ENCODE results near the gene DLG5.

Gene DLG5

GRCh38 chr10:77944519-77944918, 18.0 kb upstream of the DLG5 start:
- no peaks in the 10 kb centered on the region for H3K36me3 ChIP-seq (ENCODE audit: control insufficient read depth, insufficient read depth, low read length)
- no peak overlapping the region for H3K4me3 ChIP-seq (ENCODE audit: low read depth, low read length)
- no peak overlapping the region for H3K27ac ChIP-seq (ENCODE audit: low read depth, low read length)
- no peaks in the 10 kb centered on the region for H3K9me3 ChIP-seq (ENCODE audit: control insufficient read depth, insufficient read depth, low read length)
- no peak overlapping the region for H3K9ac ChIP-seq (ENCODE audit: low read depth, low read length)
- H3K27me3 ChIP-seq (ENCODE audit: control insufficient read depth, insufficient read depth, low read length), result no peaks in the 10 kb centered on the region
- peaks cover 21% of the 10 kb centered on the region for H3K4me1 ChIP-seq (ENCODE audit: control insufficient read depth, insufficient read depth, low read length)

DNA sequence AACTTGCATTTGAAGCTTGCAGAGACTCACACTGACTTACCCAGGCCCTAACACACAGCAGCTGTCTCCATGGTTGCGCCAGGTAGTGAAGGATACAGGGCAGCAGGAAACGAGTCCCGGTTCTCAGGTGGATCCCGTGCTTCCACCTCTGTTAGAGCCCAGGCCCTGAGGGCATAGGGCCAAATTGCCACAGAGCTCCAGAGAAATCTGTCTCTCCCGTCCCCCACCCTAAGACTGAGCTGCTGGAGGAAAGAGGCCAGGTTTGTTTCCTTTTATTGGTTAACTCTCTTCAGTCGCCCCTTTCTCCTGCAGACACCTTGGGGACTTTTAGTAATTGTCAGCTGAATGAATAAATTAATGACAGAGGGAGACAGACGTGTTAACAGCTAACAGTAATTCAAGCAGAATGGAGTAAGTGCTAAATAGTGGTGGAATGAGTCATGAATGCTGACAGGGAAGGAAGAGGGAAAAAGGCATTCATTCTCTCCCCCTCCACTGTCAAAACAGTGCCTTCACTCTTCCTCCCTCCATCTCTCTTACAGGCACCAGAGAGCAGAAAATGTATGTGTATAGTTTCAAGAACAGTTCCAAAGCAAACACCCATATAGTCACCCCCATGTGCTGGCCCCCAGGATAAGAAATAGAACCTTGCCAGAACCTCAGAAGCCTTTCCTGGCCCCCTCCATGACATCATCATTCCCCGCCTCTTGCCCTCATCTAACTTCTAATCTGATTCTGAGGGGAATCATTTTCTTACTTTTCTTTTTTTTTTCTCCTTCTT, 16.8 kb upstream of the DLG5 start:
- Histone ChIP-seq H3K9ac (ENCODE audit: low read depth, low read length) (no peak overlapping the region), H3K27ac (ENCODE audit: low read depth, low read length) (peak overlapping the region; percentile 92), H3K27me3 (ENCODE audit: control insufficient read depth, insufficient read depth, low read length) (no peaks in the 10 kb centered on the region), H3K9me3 (ENCODE audit: control insufficient read depth, insufficient read depth, low read length) (no peaks in the 10 kb centered on the region), H3K4me3 (ENCODE audit: low read depth, low read length) (no peak overlapping the region), H3K36me3 (ENCODE audit: control insufficient read depth, insufficient read depth, low read length) (no peaks in the 10 kb centered on the region), H3K4me1 (ENCODE audit: control insufficient read depth, insufficient read depth, low read length) (peaks cover 13% of the 10 kb centered on the region)

GRCh38 chr10:77941790-77942189, 15.2 kb upstream of the DLG5 start:
- H3K4me1 ChIP-seq (ENCODE audit: control insufficient read depth, insufficient read depth, low read length), result peaks cover 13% of the 10 kb centered on the region
- H3K9me3 ChIP-seq (ENCODE audit: control insufficient read depth, insufficient read depth, low read length), result no peaks in the 10 kb centered on the region
- H3K9ac ChIP-seq (ENCODE audit: low read depth, low read length), result no peak overlapping the region
- H3K4me3 ChIP-seq (ENCODE audit: low read depth, low read length), result no peak overlapping the region
- H3K27ac ChIP-seq (ENCODE audit: low read depth, low read length), result no peak overlapping the region
- H3K27me3 ChIP-seq (ENCODE audit: control insufficient read depth, insufficient read depth, low read length), result no peaks in the 10 kb centered on the region
- no peaks in the 10 kb centered on the region for H3K36me3 ChIP-seq (ENCODE audit: control insufficient read depth, insufficient read depth, low read length)

- peaks cover 13% of the 10 kb centered on the region for H3K4me1 ChIP-seq (ENCODE audit: control insufficient read depth, insufficient read depth, low read length)
- H3K36me3 ChIP-seq (ENCODE audit: control insufficient read depth, insufficient read depth, low read length), result no peaks in the 10 kb centered on the region
- no peaks in the 10 kb centered on the region for H3K9me3 ChIP-seq (ENCODE audit: control insufficient read depth, insufficient read depth, low read length)
- no peak overlapping the region for H3K4me3 ChIP-seq (ENCODE audit: low read depth, low read length)
- H3K27me3 ChIP-seq (ENCODE audit: control insufficient read depth, insufficient read depth, low read length), result no peaks in the 10 kb centered on the region
- H3K9ac ChIP-seq (ENCODE audit: low read depth, low read length), result no peak overlapping the region
- no peak overlapping the region for H3K27ac ChIP-seq (ENCODE audit: low read depth, low read length)
Observed at GRCh38 chr10:77940627-77941026, 14.1 kb upstream of the DLG5 start.

DNA sequence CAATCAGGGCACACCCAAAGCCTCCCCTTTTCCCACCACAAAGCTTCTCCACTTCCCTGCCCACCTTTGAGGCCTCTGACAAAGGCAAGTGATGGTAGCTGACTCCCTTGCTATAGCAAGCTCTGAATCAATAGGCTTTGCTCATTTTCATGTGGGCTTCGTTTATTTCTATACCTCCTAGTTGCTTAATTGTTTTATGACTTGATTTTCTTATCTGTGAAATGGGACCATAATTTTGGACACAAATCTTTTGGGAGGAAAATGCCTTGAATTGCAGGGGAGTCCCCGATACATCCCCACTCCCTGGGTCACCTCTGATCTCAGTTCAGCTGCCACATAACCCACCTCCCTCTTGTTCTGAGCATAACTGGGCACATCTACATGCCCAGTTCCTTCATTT, 13.7 kb upstream of the DLG5 start:
- Histone ChIP-seq H3K4me3 (ENCODE audit: low read depth, low read length) (no peak overlapping the region), H3K9ac (ENCODE audit: low read depth, low read length) (no peak overlapping the region), H3K27ac (ENCODE audit: low read depth, low read length) (no peak overlapping the region), H3K36me3 (ENCODE audit: control insufficient read depth, insufficient read depth, low read length) (no peaks in the 10 kb centered on the region), H3K27me3 (ENCODE audit: control insufficient read depth, insufficient read depth, low read length) (no peaks in the 10 kb centered on the region), H3K9me3 (ENCODE audit: control insufficient read depth, insufficient read depth, low read length) (no peaks in the 10 kb centered on the region), H3K4me1 (ENCODE audit: control insufficient read depth, insufficient read depth, low read length) (peaks cover 13% of the 10 kb centered on the region)

DNA sequence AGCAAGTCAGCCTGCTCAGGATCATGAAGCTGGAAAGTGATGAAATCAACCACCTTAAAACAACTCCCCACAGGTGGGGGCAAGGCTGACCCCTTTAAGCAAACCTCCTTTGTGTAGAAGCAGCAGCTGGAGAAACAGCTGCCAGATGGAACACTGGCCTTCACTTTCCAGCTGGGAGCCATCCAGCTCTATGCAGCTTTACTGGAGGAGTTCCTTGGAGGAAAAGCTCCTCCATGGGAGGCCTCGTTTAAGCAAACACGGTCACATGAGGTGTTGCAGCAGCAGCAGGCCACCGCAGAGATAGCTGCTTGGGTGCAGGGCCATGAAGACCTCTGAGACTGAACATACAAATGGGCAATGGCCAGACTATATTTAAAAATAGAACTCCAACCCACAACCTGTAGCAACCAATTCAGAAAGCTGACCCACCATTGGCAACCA, 13.0 kb upstream of the DLG5 start:
- H3K4me1 ChIP-seq (ENCODE audit: control insufficient read depth, insufficient read depth, low read length), result peaks cover 13% of the 10 kb centered on the region
- H3K9ac ChIP-seq (ENCODE audit: low read depth, low read length), result no peak overlapping the region
- H3K9me3 ChIP-seq (ENCODE audit: control insufficient read depth, insufficient read depth, low read length), result no peaks in the 10 kb centered on the region
- no peak overlapping the region for H3K4me3 ChIP-seq (ENCODE audit: low read depth, low read length)
- H3K27me3 ChIP-seq (ENCODE audit: control insufficient read depth, insufficient read depth, low read length), result no peaks in the 10 kb centered on the region
- H3K36me3 ChIP-seq (ENCODE audit: control insufficient read depth, insufficient read depth, low read length), result no peaks in the 10 kb centered on the region
- peak overlapping the region; percentile 39 for H3K27ac ChIP-seq (ENCODE audit: low read depth, low read length)

DNA sequence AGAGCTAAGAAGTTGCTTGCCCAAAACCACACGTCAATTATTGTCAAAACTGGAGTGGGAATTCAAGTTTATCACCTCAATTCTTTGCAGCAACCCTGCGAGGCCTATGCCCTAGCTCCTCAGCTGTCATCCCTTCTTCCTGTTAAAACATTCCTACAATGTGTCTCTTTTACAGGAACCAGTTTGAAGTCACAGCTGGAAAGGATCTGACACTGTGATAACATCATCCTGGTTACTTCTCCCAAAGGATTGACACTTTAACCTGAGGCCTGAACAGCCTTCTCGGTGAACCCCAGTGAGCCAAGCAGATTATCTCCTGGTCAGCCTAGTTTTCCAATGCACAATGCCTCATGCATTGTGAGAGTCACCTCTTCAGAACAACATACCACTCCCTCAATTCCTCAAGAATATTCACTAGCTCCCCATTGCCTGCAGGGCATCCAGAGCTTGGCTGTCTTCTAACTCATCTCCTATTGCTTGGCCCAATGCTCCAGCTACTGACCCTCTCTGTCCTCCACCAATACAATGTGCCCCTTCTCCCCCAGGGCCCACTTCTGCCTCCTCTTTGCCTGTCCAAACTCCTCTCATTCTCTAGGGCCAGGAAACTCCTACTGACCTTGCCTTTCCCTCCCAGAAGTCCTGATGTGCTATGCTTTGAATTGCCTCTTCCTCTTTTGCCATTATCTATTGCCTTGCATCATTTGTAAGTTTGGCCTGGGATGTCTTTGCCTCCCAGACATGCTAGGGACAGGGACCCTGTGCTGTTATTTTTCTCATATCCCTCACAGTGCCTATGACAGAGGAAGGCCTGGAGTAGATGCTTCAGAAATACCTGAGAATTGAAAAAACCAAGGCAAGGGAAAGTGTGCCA, 10.4 kb upstream of the DLG5 start:
- no peak overlapping the region for H3K4me3 ChIP-seq (ENCODE audit: low read depth, low read length)
- H3K4me1 ChIP-seq (ENCODE audit: control insufficient read depth, insufficient read depth, low read length), result peaks cover 7% of the 10 kb centered on the region; the same call in 1 of the 2 replicates
- H3K9me3 ChIP-seq (ENCODE audit: control insufficient read depth, insufficient read depth, low read length), result no peaks in the 10 kb centered on the region
- no peaks in the 10 kb centered on the region for H3K27me3 ChIP-seq (ENCODE audit: control insufficient read depth, insufficient read depth, low read length)
- H3K9ac ChIP-seq (ENCODE audit: low read depth, low read length), result no peak overlapping the region
- H3K36me3 ChIP-seq (ENCODE audit: control insufficient read depth, insufficient read depth, low read length), result no peaks in the 10 kb centered on the region
- H3K27ac ChIP-seq (ENCODE audit: low read depth, low read length), result no peak overlapping the region

DNA sequence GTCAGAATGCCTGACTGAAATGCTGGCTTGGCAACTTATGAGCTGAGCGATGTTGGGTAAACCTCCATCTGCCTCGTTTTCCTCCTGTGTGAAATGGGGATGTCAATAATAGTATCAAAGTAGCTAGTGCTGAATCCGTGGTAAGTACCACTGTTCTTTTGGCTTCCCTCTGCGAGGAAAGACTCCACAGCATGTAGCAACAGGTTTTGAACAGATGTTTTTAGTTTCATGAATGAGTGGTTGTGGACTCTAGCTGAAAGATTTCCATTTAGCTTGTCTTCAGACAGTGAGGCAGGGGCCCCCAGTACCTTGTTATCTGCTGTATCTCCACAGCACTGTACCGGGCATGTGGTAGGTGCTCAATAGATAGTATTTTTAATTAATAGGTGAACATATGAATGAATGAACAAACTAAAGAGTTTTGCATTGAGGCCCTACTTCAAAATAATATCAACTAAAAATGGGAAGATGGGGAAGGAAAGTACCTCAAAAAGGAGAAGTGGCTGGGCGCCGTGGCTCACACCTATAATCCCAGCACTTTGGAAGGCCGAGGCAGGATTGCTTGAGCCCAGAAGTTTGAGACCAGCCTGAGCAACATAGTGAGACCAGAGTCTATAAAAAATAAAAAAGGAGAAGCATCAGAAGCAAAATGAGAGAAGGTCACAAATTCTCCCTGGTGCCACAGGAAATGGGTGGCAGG, 5.6 kb upstream of the DLG5 start:
- Histone ChIP-seq H3K9me3 (ENCODE audit: control insufficient read depth, insufficient read depth, low read length) (no peaks in the 10 kb centered on the region), H3K4me1 (ENCODE audit: control insufficient read depth, insufficient read depth, low read length) (0 out of 2 replicates have a peak, but pooled peaks cover 6% of the 10 kb centered on the region), H3K9ac (ENCODE audit: low read depth, low read length) (no peak overlapping the region), H3K27me3 (ENCODE audit: control insufficient read depth, insufficient read depth, low read length) (peaks cover 9% of the 10 kb centered on the region; the same call in 1 of the 2 replicates), H3K36me3 (ENCODE audit: control insufficient read depth, insufficient read depth, low read length) (no peaks in the 10 kb centered on the region), H3K4me3 (ENCODE audit: low read depth, low read length) (no peak overlapping the region), H3K27ac (ENCODE audit: low read depth, low read length) (no peak overlapping the region)

- 0 out of 2 replicates have a peak overlapping the region, but pooled peaks have one; percentile 22 for H3K9ac ChIP-seq (ENCODE audit: low read depth, low read length)
- H3K9me3 ChIP-seq (ENCODE audit: control insufficient read depth, insufficient read depth, low read length), result no peaks in the 10 kb centered on the region
- peak overlapping the region; percentile 76 for H3K4me3 ChIP-seq (ENCODE audit: low read depth, low read length)
- H3K27ac ChIP-seq (ENCODE audit: low read depth, low read length), result peak overlapping the region; percentile 30
- H3K27me3 ChIP-seq (ENCODE audit: control insufficient read depth, insufficient read depth, low read length), result peaks cover 9% of the 10 kb centered on the region; the same call in 1 of the 2 replicates
- H3K4me1 ChIP-seq (ENCODE audit: control insufficient read depth, insufficient read depth, low read length), result peaks cover 32% of the 10 kb centered on the region
- H3K36me3 ChIP-seq (ENCODE audit: control insufficient read depth, insufficient read depth, low read length), result 0 out of 2 replicates have a peak, but pooled peaks cover 4% of the 10 kb centered on the region
Observed at GRCh38 chr10:77927402-77928246, 1.1 kb upstream of the DLG5 start.
